DOHH2 (cell line): ENCODE data around the gene ARV1.

Source experiments
- H3F3A ChIP-seq: fragments of 200-600 bp; sonication (generic), shearing (Covaris generic); 2 replicates; pipeline ENCODE4 v1.6.0; 2016; ENCODE audit warnings: antibody characterized with exemption, mild to moderate bottlenecking; ENCODE audit not compliant: control insufficient read depth, insufficient read depth
- H3K27ac ChIP-seq: fragments of 200-600 bp; sonication (generic); 2 replicates; pipeline ENCODE4 v1.5.1; 2014; ENCODE audit warnings: low read depth, mild to moderate bottlenecking, low read length, moderate library complexity
- H3K27me3 ChIP-seq: fragments of 200-600 bp; sonication (generic); 2 replicates; pipeline ENCODE4 v1.6.1; 2014; ENCODE audit warnings: mild to moderate bottlenecking, low read length, mixed read lengths; ENCODE audit not compliant: control insufficient read depth
- H3K36me3 ChIP-seq: fragments of 200-600 bp; sonication (generic); 2 replicates; pipeline ENCODE4 v1.6.1; 2014; ENCODE audit warnings: mild to moderate bottlenecking, low read length, moderate library complexity, mixed read lengths; ENCODE audit not compliant: control insufficient read depth
- H3K4me1 ChIP-seq: fragments of 200-600 bp; sonication (generic); 2 replicates; pipeline ENCODE4 v1.6.1; 2014; ENCODE audit warnings: mild to moderate bottlenecking, low read length, mixed read lengths; ENCODE audit not compliant: control insufficient read depth
- H3K4me2 ChIP-seq: fragments of 200-600 bp; sonication (generic); 2 replicates; pipeline ENCODE4 v1.6.0; 2014; ENCODE audit warnings: mild to moderate bottlenecking, low read length, moderate library complexity
- H3K4me3 ChIP-seq: fragments of 200-600 bp; sonication (generic); 2 replicates; pipeline ENCODE4 v1.5.1; 2014; ENCODE audit warnings: mild to moderate bottlenecking, low read length, mixed read lengths
- H3K79me2 ChIP-seq: fragments of 200-600 bp; sonication (generic); 2 replicates; pipeline ENCODE4 v1.6.1; 2014; ENCODE audit warnings: mild to moderate bottlenecking, low read length, mixed read lengths; ENCODE audit not compliant: control insufficient read depth
- H3K9me2 ChIP-seq: fragments of 200-600 bp; sonication (generic); replicated peaks from 2 replicates; pipeline ENCODE4 v1.6.1; 2014; ENCODE audit warnings: mild to moderate bottlenecking, low read length, mixed read lengths; ENCODE audit not compliant: control insufficient read depth
- H3K9me3 ChIP-seq: fragments of 200-600 bp; sonication (generic); 2 replicates; pipeline ENCODE4 v1.6.1; 2014; ENCODE audit warnings: antibody characterized with exemption, low read length, mixed read lengths; ENCODE audit not compliant: control insufficient read depth, insufficient read depth
- H4K20me1 ChIP-seq: fragments of 200-600 bp; sonication (generic); 2 replicates; pipeline ENCODE4 v1.6.0; 2014; ENCODE audit warnings: low read depth, mild to moderate bottlenecking, antibody characterized with exemption, low read length, moderate library complexity; ENCODE audit not compliant: control insufficient read depth, insufficient read depth
- CTCF ChIP-seq: fragments of 200-600 bp; sonication (generic); IDR thresholded peaks from one replicate; pipeline ENCODE4 v1.5.1; 2014; ENCODE audit warnings: antibody characterized with exemption, mild to moderate bottlenecking, low read depth, low read length; ENCODE audit not compliant: poor library complexity, severe bottlenecking
- EZH2phosphoT487 ChIP-seq: fragments of 200-600 bp; sonication (generic); IDR thresholded peaks from 2 replicates; pipeline ENCODE4 v1.6.1; 2017; ENCODE audit warnings: borderline replicate concordance, mild to moderate bottlenecking, antibody characterized with exemption, low read length, moderate library complexity, mixed read lengths

The ARV1 gene

DNA sequence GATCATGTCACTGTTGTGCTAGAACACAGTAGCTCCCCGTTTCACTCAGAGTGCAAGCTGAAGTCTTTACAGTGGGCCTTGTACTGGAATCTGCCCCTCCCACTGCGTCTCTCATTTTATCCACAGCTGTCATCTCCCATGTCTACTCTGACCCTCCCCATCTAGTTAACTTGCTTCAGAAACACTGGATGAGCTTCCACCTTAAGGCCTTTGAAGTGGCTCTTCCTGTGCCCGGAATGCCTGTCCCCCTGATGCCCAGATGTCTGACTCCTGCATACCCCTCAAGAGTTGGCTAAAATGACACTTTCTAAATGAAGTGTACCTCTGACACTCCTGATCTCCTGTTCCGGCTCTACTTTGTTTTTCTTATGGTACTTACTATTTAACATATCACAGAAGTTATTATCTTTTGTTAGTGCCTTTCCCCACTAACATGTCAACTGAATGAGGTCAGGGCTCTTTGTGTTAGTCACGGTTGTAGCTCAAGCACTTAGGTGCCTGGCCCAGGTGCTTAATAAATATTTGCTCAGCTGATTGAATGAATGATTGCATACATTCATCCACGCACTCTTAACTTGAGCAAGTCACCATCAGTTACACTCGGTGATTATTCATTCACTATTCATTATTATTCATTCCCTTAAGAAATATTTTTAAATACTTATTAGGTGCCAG is 13.3 kb downstream of the ARV1 start:
- Histone ChIP-seq H3K36me3 (peaks cover 39% of the 10 kb centered on the region), H3K9me3 (no peaks in the 10 kb centered on the region), H3K4me1 (no peaks in the 10 kb centered on the region), H3K4me2 (no peak overlapping the region), H3K27me3 (no peaks in the 10 kb centered on the region), H3K27ac (no peak overlapping the region), H3K4me3 (no peak overlapping the region), H3K9me2 (no peaks in the 10 kb centered on the region), H3F3A (no peaks in the 10 kb centered on the region), H3K79me2 (peaks cover 4% of the 10 kb centered on the region), H4K20me1 (no peaks in the 10 kb centered on the region)
- TF ChIP-seq EZH2phosphoT487 (no peak), CTCF (no peak)

DNA sequence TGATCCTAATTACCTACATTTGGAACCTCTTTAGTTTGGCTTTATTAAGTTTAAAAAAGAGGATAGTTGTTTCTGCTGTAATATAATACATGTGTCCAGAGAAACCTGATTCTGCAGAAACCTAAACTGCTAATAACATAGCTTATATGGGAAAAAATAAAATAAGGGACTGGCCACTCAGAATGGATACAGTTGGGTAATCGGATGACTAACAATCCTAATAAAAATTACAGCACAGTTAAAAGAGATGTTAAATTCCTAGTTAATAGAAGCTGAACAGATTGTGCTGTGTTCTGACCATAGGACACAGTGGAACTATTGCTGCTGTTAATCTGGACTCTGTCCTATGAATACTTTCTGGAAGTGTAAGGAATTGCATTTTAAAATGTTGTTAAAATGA is 16.0 kb downstream of the ARV1 start:
- Histone ChIP-seq H3F3A (no peaks in the 10 kb centered on the region), H3K4me3 (no peak overlapping the region), H3K4me1 (no peaks in the 10 kb centered on the region), H3K79me2 (no peaks in the 10 kb centered on the region), H4K20me1 (no peaks in the 10 kb centered on the region), H3K4me2 (no peak overlapping the region), H3K27me3 (no peaks in the 10 kb centered on the region), H3K9me3 (no peaks in the 10 kb centered on the region), H3K9me2 (no peaks in the 10 kb centered on the region), H3K27ac (no peak overlapping the region), H3K36me3 (peaks cover 56% of the 10 kb centered on the region)
- no peak for TF ChIP-seq EZH2phosphoT487
- TF ChIP-seq CTCF, result no peak

- no peaks in the 10 kb centered on the region for H3F3A ChIP-seq
- no peaks in the 10 kb centered on the region for H3K27me3 ChIP-seq
- H3K4me2 ChIP-seq, result no peak overlapping the region
- no peaks in the 10 kb centered on the region for H4K20me1 ChIP-seq
- no peaks in the 10 kb centered on the region for H3K4me1 ChIP-seq
- no peak overlapping the region for H3K27ac ChIP-seq
- no peaks in the 10 kb centered on the region for H3K79me2 ChIP-seq
- no peaks in the 10 kb centered on the region for H3K9me3 ChIP-seq
- H3K36me3 ChIP-seq, result peaks cover 55% of the 10 kb centered on the region
- H3K4me3 ChIP-seq, result no peak overlapping the region
- no peak for TF ChIP-seq CTCF
- TF ChIP-seq EZH2phosphoT487, result no peak
- no peaks in the 10 kb centered on the region for H3K9me2 ChIP-seq
These were observed 21.3 kb downstream of the ARV1 start for GRCh38 chr1:231000201-231000600.
